SU-DHL-6 (cell line): ENCODE data around the gene ITSN1.

Source experiments
- EZH2phosphoT487 ChIP-seq: fragments of 200-600 bp; sonication (generic), shearing (Covaris generic); conservative IDR thresholded peaks from 2 replicates; pipeline ENCODE4 v1.6.1; 2018; ENCODE audit warnings: mild to moderate bottlenecking, antibody characterized with exemption, low read length, moderate library complexity, mixed read lengths
- TF ChIP-seq, protein P1 (sequence below): fragments of 200-600 bp; sonication (generic); IDR thresholded peaks from one replicate; pipeline ENCODE4 v1.5.1; 2017; ENCODE audit warnings: antibody characterized with exemption, mild to moderate bottlenecking, low read length, moderate library complexity; ENCODE audit not compliant: insufficient read depth, poor library complexity, severe bottlenecking

DNA sequence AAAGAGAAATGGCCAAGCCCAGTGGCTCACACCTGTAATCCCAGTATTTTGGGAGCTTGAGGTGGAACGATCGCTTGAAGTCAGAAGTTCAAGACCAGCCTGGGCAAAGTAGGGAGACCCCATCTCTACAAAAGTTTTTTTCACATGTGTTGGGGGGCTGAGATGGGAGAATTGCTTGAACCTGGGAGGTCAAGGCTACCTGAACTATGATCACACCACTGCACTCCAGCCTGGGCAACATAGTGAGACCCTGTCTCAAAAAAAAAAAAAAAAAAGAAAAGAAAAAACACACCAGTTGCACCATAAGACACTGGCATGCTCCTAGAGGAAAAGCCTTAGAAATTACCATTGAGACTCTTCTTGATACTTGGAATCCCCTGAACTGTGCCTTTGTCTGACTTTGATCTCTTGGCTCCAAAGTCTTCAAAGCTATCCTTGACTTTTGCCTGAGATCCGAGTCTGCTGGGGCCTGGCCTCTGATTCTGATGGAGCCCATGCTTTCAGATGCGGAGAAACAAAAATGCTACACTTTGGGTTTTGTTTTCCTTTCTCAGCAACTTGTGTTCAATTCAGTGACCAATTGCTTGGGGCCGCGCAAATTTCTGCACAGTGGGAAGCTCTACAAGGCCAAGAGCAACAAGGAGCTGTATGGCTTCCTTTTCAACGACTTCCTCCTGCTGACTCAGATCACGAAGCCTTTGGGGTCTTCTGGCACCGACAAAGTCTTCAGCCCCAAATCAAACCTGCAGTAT is 239.6 kb downstream of the ITSN1 start:
- TF ChIP-seq EZH2phosphoT487, result no peak
- TF ChIP-seq, protein P1, sequence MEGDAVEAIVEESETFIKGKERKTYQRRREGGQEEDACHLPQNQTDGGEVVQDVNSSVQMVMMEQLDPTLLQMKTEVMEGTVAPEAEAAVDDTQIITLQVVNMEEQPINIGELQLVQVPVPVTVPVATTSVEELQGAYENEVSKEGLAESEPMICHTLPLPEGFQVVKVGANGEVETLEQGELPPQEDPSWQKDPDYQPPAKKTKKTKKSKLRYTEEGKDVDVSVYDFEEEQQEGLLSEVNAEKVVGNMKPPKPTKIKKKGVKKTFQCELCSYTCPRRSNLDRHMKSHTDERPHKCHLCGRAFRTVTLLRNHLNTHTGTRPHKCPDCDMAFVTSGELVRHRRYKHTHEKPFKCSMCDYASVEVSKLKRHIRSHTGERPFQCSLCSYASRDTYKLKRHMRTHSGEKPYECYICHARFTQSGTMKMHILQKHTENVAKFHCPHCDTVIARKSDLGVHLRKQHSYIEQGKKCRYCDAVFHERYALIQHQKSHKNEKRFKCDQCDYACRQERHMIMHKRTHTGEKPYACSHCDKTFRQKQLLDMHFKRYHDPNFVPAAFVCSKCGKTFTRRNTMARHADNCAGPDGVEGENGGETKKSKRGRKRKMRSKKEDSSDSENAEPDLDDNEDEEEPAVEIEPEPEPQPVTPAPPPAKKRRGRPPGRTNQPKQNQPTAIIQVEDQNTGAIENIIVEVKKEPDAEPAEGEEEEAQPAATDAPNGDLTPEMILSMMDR, result no peak
